Kidney (tissue), 14 donors: ENCODE measurements around the gene CRYBB2. TPM values are rescaled to one million over a fixed set of nuclear protein-coding genes. Genes with fewer than 3 reads are reported as not detected.

Source experiments
- DNase-seq, 5 donors: peaks; one replicate each; pipeline ENCODE4 v3.0.0-alpha.2; 2013 to 2020
- FAIRE-seq: peaks from 2 replicates; lab custom pipeline; 2012; peaks lifted over from hg19 to GRCh38; lab: Jason Lieb, UNC
- H3K27ac ChIP-seq, 2 donors: one replicate each; pipeline ENCODE4 v1.7.0; 2013; ENCODE audit warnings: low read depth in 2 of 2, low read length in 2 of 2, inconsistent platforms in 1 of 2
- H3K27me3 ChIP-seq: one replicate; pipeline ENCODE4 v1.7.1; 2013; ENCODE audit warnings: low read length, inconsistent platforms; ENCODE audit not compliant: control insufficient read depth, insufficient read depth
- H3K36me3 ChIP-seq, 3 donors: one replicate each; pipeline versions ENCODE4 v1.7.0 to v1.7.1; 2013; ENCODE audit warnings: low read length in 3 of 3, control low read depth in 1 of 3, inconsistent platforms in 1 of 3; ENCODE audit not compliant: insufficient read depth in 3 of 3, control insufficient read depth in 2 of 3
- H3K4me1 ChIP-seq, 3 donors: one replicate each; pipeline versions ENCODE4 v1.7.0 to v1.7.1; 2013; ENCODE audit warnings: low read length in 3 of 3, inconsistent platforms in 1 of 3, low read depth in 1 of 3; ENCODE audit not compliant: control insufficient read depth in 2 of 3, insufficient read depth in 2 of 3
- H3K4me3 ChIP-seq, 3 donors: one replicate each; pipeline versions ENCODE4 v1.7.0 to v1.8.1; 2013; ENCODE audit warnings: low read length in 3 of 3, control low read depth in 1 of 3, inconsistent platforms in 1 of 3
- H3K9ac ChIP-seq, 3 donors: one replicate each; pipeline versions ENCODE4 v1.7.0 to v1.7.1; 2013; ENCODE audit warnings: low read length in 3 of 3, control low read depth in 1 of 3, inconsistent platforms in 1 of 3
- H3K9me3 ChIP-seq, 3 donors: one replicate each; pipeline versions ENCODE4 v1.7.0 to v1.7.1; 2013; ENCODE audit warnings: low read length in 3 of 3, control low read depth in 1 of 3, inconsistent platforms in 1 of 3; ENCODE audit not compliant: control insufficient read depth in 2 of 3, insufficient read depth in 1 of 3
- CTCF ChIP-seq: IDR thresholded peaks from 3 replicates; pipeline ENCODE4 v1.5.1; 2012; ENCODE audit warnings: mild to moderate bottlenecking, moderate library complexity, borderline replicate concordance; ENCODE audit not compliant: insufficient read depth; ENCODE audit errors: extremely low read depth
- intact Hi-C: fragments of 100-400 bp; cut with DNase I; formaldehyde crosslinking; loops from one replicate; pipeline ENCODE4 v1.11.1; 2022
- polyA plus RNA-seq: library from polyadenylated mRNA; stranded (reverse); fragments of 350-450 nt; fragmentation: Illumina TruSeq; extraction: RNeasy Lipid Tissue Mini Kit (QIAGEN cat#74804); gene quantifications from one replicate; pipeline ENCODE4 v1.2.3, GENCODE V29; 2014; ENCODE audit warnings: low read depth, low replicate concordance; ENCODE audit not compliant: insufficient read depth
- total RNA-seq: library from RNA; stranded (reverse); fragmentation: NEBNext Ultra II Directional; extraction: Animal tissue kit (Norgen Biotek cat#: 25700); gene quantifications from one replicate; pipeline ENCODE4 v1.2.1, GENCODE V29; 2021
- donor health status: control.
- donor health status: control.
- donor health status: control.
- donor health status: control.
- donor health status: control.
- donor health status: DM: yes; HTN: yes; CAD: no.
- donor health status: Normal renal cell carcinoma (clear cell type).

CRYBB2 gene
- total and polyA plus RNA-seq, 2 donors from 2014 or later: 0.67 TPM; not detected in 1

GRCh38 chr22:25174156-25174887 is 45.1 kb upstream of the CRYBB2 start:
- H3K27me3 ChIP-seq: no peaks in the 10 kb centered on the region
- H3K9me3 ChIP-seq: no peaks in the 10 kb centered on the region
- no peak overlapping the region for H3K9ac ChIP-seq
- DNase-seq (no peak), FAIRE-seq (no peak)
- H3K4me3 ChIP-seq: no peak overlapping the region
- TF ChIP-seq CTCF: no peak
- H3K36me3 ChIP-seq: peaks cover 0 to 41% (median 28%) of the 10 kb centered on the region in 3 donors
- H3K27ac ChIP-seq: no peak overlapping the region
- intact Hi-C loops: no loop called here
- H3K4me1 ChIP-seq: no peaks in the 10 kb centered on the region

- no peak for TF ChIP-seq CTCF
- FAIRE-seq (no peak), DNase-seq (no peak)
- peaks cover 0 to 48% (median 28%) of the 10 kb centered on the region in 3 donors for H3K36me3 ChIP-seq
- H3K27ac ChIP-seq: no peak overlapping the region
- H3K9ac ChIP-seq: no peak overlapping the region
- H3K27me3 ChIP-seq: no peaks in the 10 kb centered on the region
- H3K9me3 ChIP-seq: no peaks in the 10 kb centered on the region
- no peak overlapping the region for H3K4me3 ChIP-seq
- intact Hi-C loops: no loop called here
- no peaks in the 10 kb centered on the region for H3K4me1 ChIP-seq
These were observed 44.5 kb upstream of the CRYBB2 start for GRCh38 chr22:25174888-25175411.

GRCh38 chr22:25176175-25176574 is 43.3 kb upstream of the CRYBB2 start:
- H3K4me3 ChIP-seq: no peak overlapping the region
- DNase-seq (no peak), FAIRE-seq (no peak)
- intact Hi-C loops: no loop called here
- no peak for TF ChIP-seq CTCF
- peaks cover 0 to 48% (median 28%) of the 10 kb centered on the region in 3 donors for H3K36me3 ChIP-seq
- H3K27me3 ChIP-seq: no peaks in the 10 kb centered on the region
- H3K27ac ChIP-seq: no peak overlapping the region
- H3K4me1 ChIP-seq: no peaks in the 10 kb centered on the region
- no peaks in the 10 kb centered on the region for H3K9me3 ChIP-seq
- H3K9ac ChIP-seq: no peak overlapping the region
